Immature natural killer cell (primary cell): ENCODE data around the gene DTWD2. TPM values are rescaled to one million over a fixed set of nuclear protein-coding genes. Genes with fewer than 3 reads are reported as not detected.

Source experiments
- DNase-seq, 3 donors: peaks; one replicate each; pipeline ENCODE4 v3.0.0; 2022; ENCODE audit warnings: mixed read lengths in 1 of 3
- H3K27ac Mint-ChIP-seq, 6 donors: one replicate each; pipeline ENCODE4 v1.8.0; 2020; ENCODE audit warnings: mixed read lengths in 6 of 6, mild to moderate bottlenecking in 5 of 6, inconsistent platforms in 4 of 6, moderate library complexity in 3 of 6
- H3K27me3 Mint-ChIP-seq, 3 donors: one replicate each; pipeline ENCODE4 v1.8.0; 2020 to 2021; ENCODE audit warnings: low read depth in 3 of 3, mild to moderate bottlenecking in 3 of 3, mixed read lengths in 3 of 3, moderate library complexity in 3 of 3, inconsistent platforms in 1 of 3
- H3K36me3 Mint-ChIP-seq, 3 donors: one replicate each; pipeline ENCODE4 v1.8.0; 2020; ENCODE audit warnings: mixed read lengths in 3 of 3, inconsistent platforms in 2 of 3, mild to moderate bottlenecking in 2 of 3
- H3K4me1 Mint-ChIP-seq, 2 donors: one replicate each; pipeline ENCODE4 v1.8.0; 2020; ENCODE audit warnings: inconsistent platforms in 2 of 2, mild to moderate bottlenecking in 2 of 2, mixed read lengths in 2 of 2, moderate library complexity in 1 of 2
- H3K4me3 Mint-ChIP-seq, 5 donors: one replicate each; pipeline ENCODE4 v1.8.0; 2020; ENCODE audit warnings: mild to moderate bottlenecking in 5 of 5, mixed read lengths in 5 of 5, inconsistent platforms in 3 of 5, moderate library complexity in 3 of 5
- H3K9me3 Mint-ChIP-seq, 6 donors: one replicate each; pipeline ENCODE4 v1.8.0; 2020; ENCODE audit warnings: mild to moderate bottlenecking in 6 of 6, mixed read lengths in 6 of 6, inconsistent platforms in 4 of 6, moderate library complexity in 3 of 6
- polyA plus RNA-seq, 3 donors: library from polyadenylated mRNA; unstranded; fragments of 300-500 nt; fragmentation: Illumina TruSeq; gene quantifications; one replicate each; pipeline ENCODE4 v1.2.3, GENCODE V29; 2021

The DTWD2 gene
- polyA plus RNA-seq, 3 donors from 2014 or later = 2.0 to 4.2 (median 2.9) TPM

GRCh38 chr5:118793652-118794051 lies 194.7 kb downstream of the DTWD2 start:
- no peak for DNase-seq
- Mint-ChIP-seq H3K4me3 (no peak overlapping the region), H3K36me3 (no peaks in the 10 kb centered on the region), H3K9me3 (peaks cover 0 to 1% (median 0%) of the 10 kb centered on the region in 6 donors), H3K27me3 (peaks cover 0 to 2% (median 0%) of the 10 kb centered on the region in 3 donors), H3K27ac (no peak overlapping the region), H3K4me1 (no peaks in the 10 kb centered on the region)

GRCh38 chr5:118793091-118793490 lies 195.3 kb downstream of the DTWD2 start:
- Mint-ChIP-seq H3K27ac (no peak overlapping the region), H3K4me3 (no peak overlapping the region), H3K36me3 (no peaks in the 10 kb centered on the region), H3K4me1 (no peaks in the 10 kb centered on the region), H3K9me3 (peaks cover 0 to 1% (median 0%) of the 10 kb centered on the region in 6 donors), H3K27me3 (peaks cover 0 to 2% (median 0%) of the 10 kb centered on the region in 3 donors)
- no peak for DNase-seq

GRCh38 chr5:118791926-118792734 lies 196.2 kb downstream of the DTWD2 start:
- peaks cover 0 to 2% (median 2%) of the 10 kb centered on the region in 3 donors for H3K27me3 Mint-ChIP-seq
- H3K36me3 Mint-ChIP-seq = no peaks in the 10 kb centered on the region
- no peak overlapping the region for H3K4me3 Mint-ChIP-seq
- H3K27ac Mint-ChIP-seq = no peak overlapping the region
- peaks cover 0 to 1% (median 0%) of the 10 kb centered on the region in 6 donors for H3K9me3 Mint-ChIP-seq
- peak in 1 of 3 donors; percentile 16 for DNase-seq
- no peaks in the 10 kb centered on the region for H3K4me1 Mint-ChIP-seq

GRCh38 chr5:118789366-118789765 lies 199.0 kb downstream of the DTWD2 start:
- Mint-ChIP-seq H3K9me3 (peaks cover 0 to 1% (median 0%) of the 10 kb centered on the region in 6 donors), H3K4me3 (no peak overlapping the region), H3K27me3 (peaks cover 0 to 3% (median 2%) of the 10 kb centered on the region in 3 donors), H3K27ac (no peak overlapping the region), H3K36me3 (no peaks in the 10 kb centered on the region), H3K4me1 (no peaks in the 10 kb centered on the region)
- DNase-seq = no peak

- Mint-ChIP-seq H3K4me1 (no peaks in the 10 kb centered on the region), H3K4me3 (no peak overlapping the region), H3K9me3 (peaks cover 0 to 1% (median 0%) of the 10 kb centered on the region in 6 donors), H3K27ac (no peak overlapping the region), H3K36me3 (no peaks in the 10 kb centered on the region), H3K27me3 (peaks cover 0 to 3% (median 2%) of the 10 kb centered on the region in 3 donors)
- DNase-seq = no peak
Observed at GRCh38 chr5:118788351-118788750, 200.0 kb downstream of the DTWD2 start.

Other genes with a start within 250 kb of the DTWD2 start
- gene DMXL1, start 82.5 kb upstream of the DTWD2 start, polyA plus RNA-seq = 10 to 100 TPM; 14.0 to 15.6 (median 14.7) TPM